ENCODE measurements around the gene NRN1. TPM values are rescaled to one million over a fixed set of nuclear protein-coding genes. Genes with fewer than 3 reads are reported as not detected.

The NRN1 gene
- polyA plus RNA-seq, 1 of the 3 experiments (the other 2 are of a cell fraction), result 8.9 TPM

GRCh38 chr6:5996714-5997419 is 9.9 kb downstream of the NRN1 start:
- ChIA-PET POLR2A (interaction anchor here (0.9 kb wide), 1 partner anchor 10 kb away, joined by 3 read pairs; no protein-coding TSS in a partner anchor), CTCF (no interaction called here)
- peak overlapping the region; percentile 54; the same call in 1 of the 2 replicates for H3K9ac ChIP-seq
- WGBS (ENCODE audit: low lambda C conversion rate), result 9% methylated on average over 39 of the region's 48 CpGs
- no peaks in the 10 kb centered on the region for H3K36me3 ChIP-seq (replicated peaks in 1 of 2; ENCODE audit: control insufficient read depth in 1 of 2, insufficient read depth in 2 of 2, low read length in 1 of 2)
- no peaks in the 10 kb centered on the region for H3K9me2 ChIP-seq
- TF ChIP-seq YY1 (IDR thresholded peaks at IDR 0.05; ENCODE audit: low read depth) (no peak; the same call in 1 of the 2 replicates), RAD21 (IDR thresholded peaks at IDR 0.05; ENCODE audit: low read length) (no peak), NRF1 (IDR thresholded peaks at IDR 0.05; ENCODE audit: low read depth, low read length) (peak; percentile 48)
- peak; percentile 77 for DNase-seq
- H3K79me2 ChIP-seq (ENCODE audit: insufficient read depth), result no peaks in the 10 kb centered on the region
- peaks cover 54% of the 10 kb centered on the region for H3K27me3 ChIP-seq (ENCODE audit: insufficient read depth)
- H4K20me1 ChIP-seq (ENCODE audit: insufficient read depth), result no peaks in the 10 kb centered on the region
- peak overlapping the region; percentile 43 to 77; a peak in 3 of 4 replicates for H3K27ac ChIP-seq (ENCODE audit: low read depth in 2 of 2, low read length in 1 of 2)
- peaks cover 0 to 12% of the 10 kb centered on the region in 2 experiments; a peak in 1 of 4 replicates for H3K4me1 ChIP-seq (ENCODE audit: control insufficient read depth in 1 of 2, insufficient read depth in 2 of 2, low read depth in 1 of 2, low read length in 1 of 2)
- H3F3A ChIP-seq (replicated peaks; ENCODE audit: insufficient read depth), result no peaks in the 10 kb centered on the region
- peak overlapping the region; percentile 65 to 76 for H3K4me3 ChIP-seq (ENCODE audit: low read depth in 2 of 2, low read length in 1 of 2)
- H2AFZ ChIP-seq (ENCODE audit: low read depth), result peak overlapping the region; percentile 97
- H3K9me3 ChIP-seq, result no peaks in the 10 kb centered on the region
- H3K4me2 ChIP-seq, result peak overlapping the region; percentile 79

GRCh38 chr6:5995949-5996713 is 10.6 kb downstream of the NRN1 start:
- H3K4me2 ChIP-seq, result peak overlapping the region; percentile 79
- H2AFZ ChIP-seq (ENCODE audit: low read depth), result peak overlapping the region; percentile 97
- no peaks in the 10 kb centered on the region for H4K20me1 ChIP-seq (ENCODE audit: insufficient read depth)
- peak overlapping the region; percentile 43 to 77; a peak in 3 of 4 replicates for H3K27ac ChIP-seq (ENCODE audit: low read depth in 2 of 2, low read length in 1 of 2)
- H3K9ac ChIP-seq, result peak overlapping the region; percentile 54; the same call in 1 of the 2 replicates
- 19% methylated on average over 26 of the region's 41 CpGs for WGBS (ENCODE audit: low lambda C conversion rate)
- peak overlapping the region; percentile 65 to 76 for H3K4me3 ChIP-seq (ENCODE audit: low read depth in 2 of 2, low read length in 1 of 2)
- no peaks in the 10 kb centered on the region for H3F3A ChIP-seq (replicated peaks; ENCODE audit: insufficient read depth)
- H3K36me3 ChIP-seq (replicated peaks in 1 of 2; ENCODE audit: control insufficient read depth in 1 of 2, insufficient read depth in 2 of 2, low read length in 1 of 2), result no peaks in the 10 kb centered on the region
- CTCF ChIA-PET, result interaction anchor here (1.1 to 1.2 kb wide), 2 partner anchors 10 to 525 kb away, joined by 4 to 6 read pairs; no protein-coding TSS in a partner anchor
- no peak; the same call in 1 of the 2 replicates for TF ChIP-seq POLR2AphosphoS5 (IDR thresholded peaks at IDR 0.05; ENCODE audit: low read depth, low read length)
- TF ChIP-seq CTCF (IDR thresholded peaks at IDR 0.05), result peak; percentile 54
- peak; percentile 38; the same call in 1 of the 2 replicates for TF ChIP-seq RAD21 (IDR thresholded peaks at IDR 0.05; ENCODE audit: low read length)
- TF ChIP-seq TEAD4 (IDR thresholded peaks at IDR 0.05; ENCODE audit: borderline replicate concordance, insufficient read depth), result no peak
- TF ChIP-seq FOXM1 (IDR thresholded peaks at IDR 0.05; ENCODE audit: low read depth), result no peak
- peak; percentile 23; the same call in 1 of the 2 replicates for TF ChIP-seq SMC3 (IDR thresholded peaks at IDR 0.05; ENCODE audit: low read depth, low read length)
- peak; percentile 6; the same call in 1 of the 2 replicates for TF ChIP-seq RCOR1 (IDR thresholded peaks at IDR 0.05; ENCODE audit: low read length)
- 0 out of 2 replicates have a peak, but pooled peaks have one; percentile 29 for TF ChIP-seq USF1 (IDR thresholded peaks at IDR 0.05; ENCODE audit: borderline replicate concordance, low read depth)
- no peak for TF ChIP-seq RFX5 (IDR thresholded peaks at IDR 0.05; ENCODE audit: low read length)
- TF ChIP-seq GATA2 (CRISPR knock-in tag; IDR thresholded peaks at IDR 0.05), result 0 out of 2 replicates have a peak, but pooled peaks have one; percentile 26
- TF ChIP-seq ELF1 (IDR thresholded peaks at IDR 0.05), result peak; percentile 36; the same call in 1 of the 2 replicates
- TF ChIP-seq MEF2A (IDR thresholded peaks at IDR 0.05; ENCODE audit: borderline replicate concordance, low read depth), result no peak
- TF ChIP-seq FOSL2 (IDR thresholded peaks at IDR 0.05; ENCODE audit: borderline replicate concordance, low read depth), result no peak
- TF ChIP-seq EP300 (IDR thresholded peaks at IDR 0.05; ENCODE audit: borderline replicate concordance in 1 of 2, low read depth in 1 of 2, low read length in 1 of 2), result no peak
- POLR2A ChIA-PET, result interaction anchor here (0.9 kb wide), 1 partner anchor 11 kb away, joined by 3 read pairs; no protein-coding TSS in a partner anchor
- H3K9me3 ChIP-seq, result no peaks in the 10 kb centered on the region
- no peaks in the 10 kb centered on the region for H3K79me2 ChIP-seq (ENCODE audit: insufficient read depth)
- H3K27me3 ChIP-seq (ENCODE audit: insufficient read depth), result peaks cover 46% of the 10 kb centered on the region
- H3K4me1 ChIP-seq (ENCODE audit: control insufficient read depth in 1 of 2, insufficient read depth in 2 of 2, low read depth in 1 of 2, low read length in 1 of 2), result peaks cover 0 to 12% of the 10 kb centered on the region in 2 experiments; a peak in 1 of 4 replicates
- no peaks in the 10 kb centered on the region for H3K9me2 ChIP-seq
- peak; percentile 88 for DNase-seq

Measured in SK-N-SH (cell line).